ENCODE results near the gene MACROD2.

DNA sequence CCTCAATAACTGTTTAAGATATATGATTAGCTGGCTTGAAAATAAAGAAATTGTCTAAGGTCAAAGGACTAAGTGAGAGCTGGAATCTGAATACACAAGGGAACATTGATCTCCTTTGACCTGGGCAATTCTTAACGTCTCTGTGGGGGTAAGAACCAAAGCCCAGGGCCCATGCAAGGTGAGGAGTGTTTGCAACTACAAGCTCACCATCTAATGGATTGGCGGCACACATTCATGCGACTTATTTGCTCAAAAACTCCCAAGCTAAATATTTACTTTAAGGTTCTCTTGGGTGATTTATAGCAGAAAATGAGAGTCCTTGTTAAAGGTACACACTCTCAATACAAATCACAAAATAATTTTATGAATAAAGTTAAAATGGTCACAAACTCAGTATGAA, 734.1 kb downstream of the MACROD2 start:
- no peak for TF ChIP-seq POLR2A (IDR thresholded peaks at IDR 0.05)
- TF ChIP-seq, protein P1, sequence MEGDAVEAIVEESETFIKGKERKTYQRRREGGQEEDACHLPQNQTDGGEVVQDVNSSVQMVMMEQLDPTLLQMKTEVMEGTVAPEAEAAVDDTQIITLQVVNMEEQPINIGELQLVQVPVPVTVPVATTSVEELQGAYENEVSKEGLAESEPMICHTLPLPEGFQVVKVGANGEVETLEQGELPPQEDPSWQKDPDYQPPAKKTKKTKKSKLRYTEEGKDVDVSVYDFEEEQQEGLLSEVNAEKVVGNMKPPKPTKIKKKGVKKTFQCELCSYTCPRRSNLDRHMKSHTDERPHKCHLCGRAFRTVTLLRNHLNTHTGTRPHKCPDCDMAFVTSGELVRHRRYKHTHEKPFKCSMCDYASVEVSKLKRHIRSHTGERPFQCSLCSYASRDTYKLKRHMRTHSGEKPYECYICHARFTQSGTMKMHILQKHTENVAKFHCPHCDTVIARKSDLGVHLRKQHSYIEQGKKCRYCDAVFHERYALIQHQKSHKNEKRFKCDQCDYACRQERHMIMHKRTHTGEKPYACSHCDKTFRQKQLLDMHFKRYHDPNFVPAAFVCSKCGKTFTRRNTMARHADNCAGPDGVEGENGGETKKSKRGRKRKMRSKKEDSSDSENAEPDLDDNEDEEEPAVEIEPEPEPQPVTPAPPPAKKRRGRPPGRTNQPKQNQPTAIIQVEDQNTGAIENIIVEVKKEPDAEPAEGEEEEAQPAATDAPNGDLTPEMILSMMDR (IDR thresholded peaks at IDR 0.05): no peak
